BLaER1 treated with 17β-estradiol and CSF1 and Interleukin-3, amounts not matched to agents 10 nM and 100 nM (cell line): Measurements from ENCODE around the gene SYTL3.
"Not testable (repeated sequence)": the region's sequence is repeated elsewhere in the genome, so short reads cannot be mapped to it uniquely, and the experiment has no call there.

Experiments used
- H3K27ac ChIP-seq, 11 experiments: shearing (Covaris generic); formaldehyde crosslinking; 2 replicates each; pipeline ENCODE4 v1.8.1; 2022
- H3K27me3 ChIP-seq, 11 experiments: shearing (Covaris generic); formaldehyde crosslinking; 2 replicates each; pipeline ENCODE4 v1.8.1; 2022
- H3K36me3 ChIP-seq, 11 experiments: shearing (Covaris generic); formaldehyde crosslinking; 2 replicates each; pipeline ENCODE4 v1.8.1; 2022
- H3K4me1 ChIP-seq, 10 experiments: shearing (Covaris generic); formaldehyde crosslinking; 2 replicates each; pipeline ENCODE4 v1.8.1; 2022
- H3K4me2 ChIP-seq, 11 experiments: shearing (Covaris generic); formaldehyde crosslinking; 2 replicates each; pipeline ENCODE4 v1.8.1; 2022
- H3K4me3 ChIP-seq, 10 experiments: shearing (Covaris generic); formaldehyde crosslinking; 2 replicates each; pipeline ENCODE4 v1.8.1; 2022
- H3K9ac ChIP-seq, 11 experiments: shearing (Covaris generic); formaldehyde crosslinking; 2 replicates each; pipeline ENCODE4 v1.8.1; 2022
- H3K9me3 ChIP-seq, 11 experiments: shearing (Covaris generic); formaldehyde crosslinking; replicated peaks in 1 of 11; 2 replicates each; pipeline ENCODE4 v1.8.1; 2022
- H4K20me1 ChIP-seq, 11 experiments: shearing (Covaris generic); formaldehyde crosslinking; 2 replicates each; pipeline ENCODE4 v1.8.1; 2022
- Cebpa-rat ChIP-seq, 11 experiments: shearing (Covaris generic); IDR thresholded peaks; 2 replicates each; pipeline ENCODE4 v1.8.1; 2022

Gene SYTL3

GRCh38 chr6:158643836-158644230, 6.0 kb upstream of the SYTL3 start:
- Histone ChIP-seq H3K27me3 (peaks cover 0 to 30% (median 8%) of the 10 kb centered on the region in 11 experiments; a peak in 10 of 22 replicates), H3K36me3 (peaks cover 12 to 41% (median 33%) of the 10 kb centered on the region in 11 experiments; a peak in 20 of 22 replicates), H3K27ac (peak overlapping the region; percentile 91 to 98 (median 96)), H4K20me1 (peaks cover 33 to 52% (median 42%) of the 10 kb centered on the region in 11 experiments), H3K4me2 (peak overlapping the region; percentile 84 to 96 (median 89)), H3K9ac (peak overlapping the region; percentile 88 to 99 (median 96)), H3K9me3 (no peaks in the 10 kb centered on the region), H3K4me1 (peaks cover 28 to 75% (median 40%) of the 10 kb centered on the region in 10 experiments), H3K4me3 (peak overlapping the region; percentile 84 to 99 (median 93))
- no peak for TF ChIP-seq Cebpa-rat (IDR thresholded peaks at IDR 0.05)

DNA sequence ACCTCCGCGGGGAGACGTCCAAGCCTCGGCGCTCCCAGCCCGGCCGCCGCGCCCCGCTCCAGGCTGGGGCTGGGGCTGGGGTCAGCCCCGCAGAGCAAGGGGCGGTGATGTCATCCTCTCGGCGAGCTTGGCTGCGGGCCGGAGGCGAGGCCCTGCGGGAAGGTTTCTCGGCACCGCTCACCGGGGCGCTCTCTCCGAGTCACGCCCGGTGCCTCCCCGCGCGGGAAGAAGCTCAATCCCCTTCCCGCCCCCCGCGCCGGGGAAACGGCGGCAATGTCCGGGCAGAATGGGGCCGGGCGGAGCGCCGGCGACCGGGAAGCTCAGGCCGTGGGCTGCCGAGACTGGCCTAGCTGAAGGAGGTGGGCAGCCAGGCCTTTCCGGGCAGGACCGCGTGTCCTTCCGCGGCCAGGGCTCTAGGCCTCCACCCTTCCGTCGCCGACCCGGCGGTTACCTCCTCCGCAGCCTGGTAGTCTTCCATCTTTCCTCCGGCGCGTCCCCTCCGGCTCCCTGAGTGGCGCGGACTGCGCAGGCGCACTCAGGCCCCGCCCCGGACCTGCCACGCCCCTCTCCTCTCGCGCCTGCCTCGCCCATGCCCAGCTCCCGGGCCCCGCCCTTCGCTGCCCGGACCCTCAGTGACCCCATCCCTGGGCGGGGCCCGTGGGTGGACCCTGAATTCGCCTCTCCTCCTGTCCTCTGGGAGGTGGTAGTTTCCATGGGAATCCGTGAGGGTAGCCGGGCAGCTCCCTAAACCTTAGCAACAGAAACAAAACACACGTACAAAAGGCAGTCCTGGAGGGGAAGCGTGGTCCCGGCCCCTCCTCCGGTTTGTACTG, 5.4 kb upstream of the SYTL3 start, which contains the start of gene DYNLT1:
Gene DYNLT1, minus strand, starts transcription at position 513 of the 833 bp plus-strand sequence. Its CDS starts 35 bp downstream, at position 478.
- peaks cover 0 to 31% (median 9%) of the 10 kb centered on the region in 11 experiments; a peak in 10 of 22 replicates for H3K27me3 ChIP-seq

GRCh38 chr6:158645064-158646022, 4.5 kb upstream of the SYTL3 start:
- Histone ChIP-seq H3K4me2 (peak overlapping the region; percentile 81 to 96 (median 89)), H3K27me3 (peaks cover 0 to 31% (median 9%) of the 10 kb centered on the region in 11 experiments; a peak in 10 of 22 replicates), H3K9me3 (no peaks in the 10 kb centered on the region), H3K36me3 (peaks cover 3 to 26% (median 18%) of the 10 kb centered on the region in 11 experiments; a peak in 19 of 22 replicates), H4K20me1 (peaks cover 18 to 37% (median 28%) of the 10 kb centered on the region in 11 experiments; a peak in 21 of 22 replicates), H3K4me3 (peak overlapping the region; percentile 84 to 99 (median 93)), H3K9ac (peak overlapping the region; percentile 88 to 99 (median 96)), H3K27ac (peak overlapping the region; percentile 91 to 98 (median 96); a peak in 19 of 22 replicates), H3K4me1 (peaks cover 43 to 75% (median 52%) of the 10 kb centered on the region in 10 experiments)
- TF ChIP-seq Cebpa-rat (IDR thresholded peaks at IDR 0.05), result no peak

More for the DNA sequence above, 5.4 kb upstream of the SYTL3 start, which contains the start of gene DYNLT1:
- peak within 1 kb of the TSS; percentile 88 to 99 (median 96) for H3K9ac ChIP-seq
- peaks cover 27 to 46% (median 36%) of the 10 kb centered on the region in 11 experiments; a peak in 21 of 22 replicates for H4K20me1 ChIP-seq
- H3K9me3 ChIP-seq, result no peaks in the 10 kb centered on the region
- peaks cover 11 to 35% (median 27%) of the 10 kb centered on the region in 11 experiments; a peak in 19 of 22 replicates for H3K36me3 ChIP-seq
- peaks cover 34 to 75% (median 46%) of the 10 kb centered on the region in 10 experiments for H3K4me1 ChIP-seq
- H3K4me2 ChIP-seq, result peak within 1 kb of the TSS; percentile 84 to 96 (median 89)
- no peak for TF ChIP-seq Cebpa-rat (IDR thresholded peaks at IDR 0.05)
- H3K4me3 ChIP-seq, result peak within 1 kb of the TSS; percentile 84 to 99 (median 93)
- peak within 1 kb of the TSS; percentile 91 to 98 (median 96) for H3K27ac ChIP-seq

DNA sequence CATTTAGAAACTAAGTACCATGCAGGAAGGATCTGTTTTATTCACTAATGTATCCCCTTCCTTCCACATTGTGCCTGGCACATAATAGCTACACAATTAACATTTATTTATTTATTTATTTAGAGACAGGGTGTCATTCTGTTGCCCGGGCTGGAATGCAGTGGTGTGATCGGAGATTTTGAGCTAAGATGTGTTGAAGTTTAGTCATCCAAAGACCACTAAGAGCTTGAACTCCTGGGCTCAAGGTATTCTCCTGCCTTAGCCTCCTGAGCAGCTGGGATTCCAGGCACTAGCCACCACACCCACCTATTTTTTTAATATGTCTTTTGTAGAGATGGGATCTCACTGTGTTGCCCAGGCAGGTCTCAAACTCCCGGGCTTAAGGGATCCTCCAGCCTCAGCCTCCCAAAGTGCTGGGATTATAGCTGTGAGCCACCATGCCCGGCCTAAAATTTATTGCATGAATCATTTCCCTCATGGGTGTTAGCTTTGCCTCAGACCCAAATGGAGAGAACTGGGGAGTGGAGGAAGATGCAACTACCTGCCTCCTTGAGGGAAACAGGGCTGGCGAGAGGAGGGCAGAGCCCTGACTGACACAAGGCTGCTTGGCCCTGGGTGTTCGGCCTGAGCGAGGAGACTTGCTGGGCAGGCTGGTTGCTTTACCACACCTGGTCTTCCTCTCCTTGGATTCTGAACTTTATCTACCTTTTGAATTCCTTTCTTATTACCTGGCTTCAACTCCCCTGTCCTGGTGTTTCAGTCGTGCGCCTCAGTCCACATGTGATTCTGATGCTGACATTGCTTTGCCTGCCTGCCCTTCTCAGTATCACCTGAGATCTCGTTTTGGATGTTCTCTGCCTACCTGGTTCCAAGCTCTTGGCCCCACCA, 3.6 kb upstream of the SYTL3 start:
- Histone ChIP-seq H3K9ac (no peak overlapping the region), H3K27me3 (peaks cover 0 to 31% (median 9%) of the 10 kb centered on the region in 11 experiments; a peak in 10 of 22 replicates), H3K4me2 (peak overlapping the region in 4 of 11 experiments; percentile 13 to 94 (median 84); a peak in 7 of 22 replicates), H4K20me1 (peaks cover 13 to 31% (median 19%) of the 10 kb centered on the region in 11 experiments; a peak in 18 of 22 replicates), H3K4me3 (peak overlapping the region in 1 of 10 experiments; percentile 95; a peak in 1 of 20 replicates), H3K36me3 (peaks cover 0 to 16% (median 12%) of the 10 kb centered on the region in 11 experiments; a peak in 15 of 22 replicates), H3K9me3 (no peaks in the 10 kb centered on the region), H3K27ac (no peak overlapping the region), H3K4me1 (peaks cover 49 to 74% (median 53%) of the 10 kb centered on the region in 10 experiments)
- no peak for TF ChIP-seq Cebpa-rat (IDR thresholded peaks at IDR 0.05)

GRCh38 chr6:158647501-158647900, 2.4 kb upstream of the SYTL3 start:
- peaks cover 44 to 68% (median 46%) of the 10 kb centered on the region in 10 experiments for H3K4me1 ChIP-seq
- peaks cover 0 to 32% (median 9%) of the 10 kb centered on the region in 11 experiments; a peak in 10 of 22 replicates for H3K27me3 ChIP-seq
- no peak overlapping the region for H3K4me2 ChIP-seq
- peaks cover 5 to 20% (median 6%) of the 10 kb centered on the region in 11 experiments; a peak in 16 of 22 replicates for H4K20me1 ChIP-seq
- H3K27ac ChIP-seq, result no peak overlapping the region
- peaks cover 0 to 6% (median under 1%) of the 10 kb centered on the region in 11 experiments; a peak in 7 of 22 replicates for H3K36me3 ChIP-seq
- H3K9ac ChIP-seq, result no peak overlapping the region
- no peak for TF ChIP-seq Cebpa-rat (IDR thresholded peaks at IDR 0.05)
- no peak overlapping the region for H3K4me3 ChIP-seq
- H3K9me3 ChIP-seq, result no peaks in the 10 kb centered on the region

- Histone ChIP-seq H3K27me3 (peaks cover 0 to 41% (median 13%) of the 10 kb centered on the region in 11 experiments; a peak in 11 of 22 replicates), H3K4me3 (no peak overlapping the region), H4K20me1 (peaks cover 0 to 12% (median 0%) of the 10 kb centered on the region in 11 experiments; a peak in 6 of 22 replicates), H3K36me3 (no peaks in the 10 kb centered on the region), H3K4me1 (peaks cover 42 to 70% (median 48%) of the 10 kb centered on the region in 10 experiments), H3K4me2 (peak overlapping the region; percentile 79 to 92 (median 87)), H3K9ac (peak overlapping the region in 2 of 11 experiments; percentile 56 to 71; a peak in 2 of 22 replicates), H3K27ac (peak overlapping the region in 4 of 11 experiments; percentile 43 to 76 (median 72); a peak in 5 of 22 replicates), H3K9me3 (no peaks in the 10 kb centered on the region)
- TF ChIP-seq Cebpa-rat (IDR thresholded peaks at IDR 0.05), result no peak
These were observed 1.1 kb upstream of the SYTL3 start for GRCh38 chr6:158648682-158649131.

DNA sequence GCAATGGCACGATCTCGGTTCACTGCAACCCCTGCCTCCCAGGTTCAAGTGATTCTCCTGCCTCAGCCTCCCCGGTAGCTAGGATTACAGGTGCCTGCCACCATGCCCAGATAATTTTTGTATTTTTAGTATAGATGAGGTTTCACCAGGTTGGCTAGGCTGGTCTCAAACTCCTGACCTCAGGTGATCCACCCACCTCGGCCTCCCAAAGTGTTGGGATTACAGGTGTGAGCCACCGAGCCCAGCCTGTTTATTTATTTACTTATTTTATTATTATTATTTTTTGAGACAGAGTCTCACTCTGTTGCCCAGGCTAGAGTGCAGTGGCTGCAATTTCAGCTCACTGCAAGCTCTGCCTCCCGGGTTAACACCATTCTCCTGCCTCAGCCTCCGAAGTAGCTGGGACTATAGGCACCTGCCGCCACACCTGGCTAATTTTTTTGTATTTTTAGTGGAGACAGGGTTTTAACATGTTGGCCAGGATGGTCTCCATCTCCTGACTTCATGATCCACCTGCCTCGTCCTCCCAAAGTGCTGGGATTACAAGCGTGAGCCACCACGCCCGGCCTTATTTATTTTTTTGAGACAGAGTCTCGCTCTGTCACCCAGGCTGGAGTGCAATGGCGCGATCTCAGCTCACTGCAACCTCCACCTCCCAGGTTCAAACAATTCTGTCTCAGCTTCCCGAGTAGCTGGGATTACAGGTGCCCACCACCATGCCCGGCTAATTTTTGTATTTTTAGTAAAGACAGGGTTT, 2.3 kb downstream of the SYTL3 start:
- H3K9me3 ChIP-seq, H3K9ac ChIP-seq, H3K36me3 ChIP-seq, H3K27ac ChIP-seq, H3K4me3 ChIP-seq: not testable (repeated sequence)
- Histone ChIP-seq H3K27me3 (peaks cover 0 to 40% (median 6%) of the 10 kb centered on the region in 11 experiments; a peak in 12 of 22 replicates), H4K20me1 (peaks cover 0 to 11% (median 0%) of the 10 kb centered on the region in 11 experiments; a peak in 2 of 22 replicates), H3K4me1 (peaks cover 52 to 82% (median 70%) of the 10 kb centered on the region in 10 experiments), H3K4me2 (peak overlapping the region in 7 of 11 experiments; percentile 56 to 88 (median 75); a peak in 11 of 22 replicates)
